Suprapubic skin (tissue), 4 donors: ENCODE measurements around the gene RPS6KA5.

Experiments used
- CTCF ChIP-seq, 2 donors: fragments of 200-600 bp in 1 of 2; fragments of 450-650 bp in 1 of 2; sonication (generic) in 1 of 2; IDR thresholded peaks; one replicate each; pipeline ENCODE4 v1.5.1; 2016 to 2019; ENCODE audit warnings: antibody characterized with exemption in 2 of 2, mild to moderate bottlenecking in 1 of 2, moderate library complexity in 1 of 2
- EP300 ChIP-seq: sonication (generic); formaldehyde crosslinking; IDR thresholded peaks from one replicate; pipeline ENCODE4 v1.6.1; 2017; ENCODE audit warnings: antibody characterized with exemption
- POLR2AphosphoS5 ChIP-seq, 3 donors: sonication (generic); formaldehyde crosslinking; IDR thresholded peaks; one replicate each; pipeline ENCODE4 v1.6.1; 2017; ENCODE audit warnings: antibody characterized with exemption in 3 of 3

GRCh38 chr14:91048676-91049075, 11.8 kb downstream of the RPS6KA5 start:
- no peak for TF ChIP-seq CTCF (IDR thresholded peaks at IDR 0.05)
- no peak for TF ChIP-seq POLR2AphosphoS5 (IDR thresholded peaks at IDR 0.05)
- TF ChIP-seq EP300, result no peak
